H1 (cell line): ENCODE measurements around the gene GLO1. TPM values are rescaled to one million over a fixed set of nuclear protein-coding genes. Genes with fewer than 3 reads are reported as not detected.

Experiments
- CTCF ChIA-PET: fragments of 300-600 bp; sonication (Branson Sonifier 250); formaldehyde crosslinking; loops from one replicate; lab custom pipeline; 2021; ENCODE audit not compliant: partially characterized antibody; lab: Charles Lee
- POLR2A ChIA-PET: fragments of 300-600 bp; sonication (Branson Sonifier 250); formaldehyde crosslinking; loops from one replicate; lab custom pipeline; 2021; ENCODE audit warnings: inconsistent platforms; ENCODE audit not compliant: partially characterized antibody; lab: Charles Lee
- DNase-seq, 2 experiments: peaks; one replicate each; pipeline versions ENCODE4 v3.0.0 to v3.0.0-alpha.2; 2010 to 2022; ENCODE audit warnings: low spot score in 2 of 2, low read depth in 1 of 2, mixed read lengths in 1 of 2
- FAIRE-seq: peaks from 2 replicates; lab custom pipeline; 2011; peaks lifted over from hg19 to GRCh38; lab: Jason Lieb, UNC
- H2AFZ ChIP-seq: 2 replicates; pipeline ENCODE4 v1.8.1; 2012; ENCODE audit warnings: low read length, inconsistent platforms
- H2AK5ac ChIP-seq: 2 replicates; pipeline ENCODE4 v1.6.1; 2013; ENCODE audit warnings: low read depth, low read length
- H2BK120ac ChIP-seq: replicated peaks from 2 replicates; pipeline ENCODE3; 2013; ENCODE audit warnings: low read depth, low read length, inconsistent platforms
- H2BK12ac ChIP-seq: 2 replicates; pipeline ENCODE4 v1.6.1; 2013; ENCODE audit warnings: low read depth, low read length
- H2BK15ac ChIP-seq: 2 replicates; pipeline ENCODE4 v1.6.1; 2013; ENCODE audit warnings: low read length
- H2BK20ac ChIP-seq: 2 replicates; pipeline ENCODE4 v1.6.1; 2013; ENCODE audit warnings: low read length
- H2BK5ac ChIP-seq: 2 replicates; pipeline ENCODE4 v1.6.1; 2013; ENCODE audit warnings: low read depth, low read length
- H3K14ac ChIP-seq: 2 replicates; pipeline ENCODE4 v1.6.1; 2013; ENCODE audit warnings: inconsistent platforms; ENCODE audit not compliant: insufficient read length
- H3K18ac ChIP-seq: 2 replicates; pipeline ENCODE4 v1.6.1; 2013; ENCODE audit warnings: low read length; ENCODE audit errors: extremely low read depth
- H3K23ac ChIP-seq: 2 replicates; pipeline ENCODE4 v1.6.1; 2013; ENCODE audit warnings: inconsistent platforms; ENCODE audit not compliant: insufficient read length
- H3K23me2 ChIP-seq: 2 replicates; pipeline ENCODE4 v1.6.1; 2013; ENCODE audit warnings: low read depth, low read length
- H3K27ac ChIP-seq: 2 replicates; pipeline ENCODE4 v1.6.1; 2011; ENCODE audit warnings: low read depth, low read length, inconsistent platforms
- H3K27me3 ChIP-seq, 4 experiments: replicated peaks in 1 of 4; 1 replicate in 1 of 4; 2 replicates in 3 of 4; pipeline versions ENCODE4 v1.6.1 to v1.8.1; 2011 to 2013; ENCODE audit warnings: low read length in 3 of 4, mild to moderate bottlenecking in 3 of 4, inconsistent platforms in 2 of 4, mixed read lengths in 2 of 4, moderate library complexity in 1 of 4; ENCODE audit not compliant: control insufficient read depth in 3 of 4, insufficient read depth in 3 of 4; ENCODE audit errors: extremely low read depth in 1 of 4
- H3K36me3 ChIP-seq, 4 experiments: 2 replicates each; pipeline versions ENCODE4 v1.6.1 to v1.8.1; 2011 to 2013; ENCODE audit warnings: mild to moderate bottlenecking in 4 of 4, low read length in 3 of 4, moderate library complexity in 2 of 4, control low read depth in 1 of 4, inconsistent platforms in 1 of 4; ENCODE audit not compliant: insufficient read depth in 4 of 4, control insufficient read depth in 2 of 4
- H3K4ac ChIP-seq: replicated peaks from 2 replicates; pipeline ENCODE3; 2013; ENCODE audit warnings: low read length, low read depth, mixed read lengths, inconsistent platforms; ENCODE audit not compliant: insufficient read length
- H3K4me1 ChIP-seq, 4 experiments: replicated peaks in 1 of 4; 1 replicate in 1 of 4; 2 replicates in 3 of 4; pipeline versions ENCODE4 v1.6.1 to v1.8.1; 2011 to 2013; ENCODE audit warnings: low read length in 3 of 4, inconsistent platforms in 2 of 4, mixed read lengths in 1 of 4; ENCODE audit not compliant: insufficient read depth in 4 of 4, control insufficient read depth in 3 of 4
- H3K4me2 ChIP-seq, 2 experiments: 2 replicates each; pipeline versions ENCODE4 v1.6.1 to v1.8.1; 2011 to 2013; ENCODE audit warnings: low read depth in 2 of 2, low read length in 2 of 2, control low read depth in 1 of 2, inconsistent platforms in 1 of 2, mild to moderate bottlenecking in 1 of 2; ENCODE audit not compliant: insufficient read depth in 1 of 2
- H3K4me3 ChIP-seq, 4 experiments: fragments of 200-600, 300-600 bp in 1 of 4; sonication (generic), shearing (Covaris generic), sonication (Bioruptor Twin) in 1 of 4; 2 replicates each; pipeline versions ENCODE4 v1.5.1 to v1.8.1; 2011 to 2016; ENCODE audit warnings: low read length in 4 of 4, low read depth in 3 of 4, control low read depth in 2 of 4, inconsistent platforms in 2 of 4, mild to moderate bottlenecking in 2 of 4, mixed read lengths in 1 of 4, moderate library complexity in 1 of 4; ENCODE audit not compliant: insufficient read depth in 2 of 4; ENCODE audit errors: extremely low read depth in 1 of 4
- H3K56ac ChIP-seq: replicated peaks from 2 replicates; pipeline ENCODE3; 2013; ENCODE audit warnings: low read depth, mild to moderate bottlenecking, mixed read lengths, low read length, inconsistent platforms; ENCODE audit not compliant: insufficient read length
- H3K79me1 ChIP-seq: 2 replicates; pipeline ENCODE4 v1.6.1; 2013; ENCODE audit warnings: low read depth, low read length, control low read depth
- H3K79me2 ChIP-seq, 2 experiments: 2 replicates each; pipeline versions ENCODE4 v1.6.1 to v1.8.1; 2012 to 2013; ENCODE audit warnings: low read length in 2 of 2, mild to moderate bottlenecking in 2 of 2, inconsistent platforms in 1 of 2; ENCODE audit not compliant: insufficient read depth in 2 of 2, control insufficient read depth in 1 of 2
- H3K9ac ChIP-seq, 4 experiments: replicated peaks in 1 of 4; 1 replicate in 1 of 4; 2 replicates in 3 of 4; pipeline versions ENCODE4 v1.6.1 to v1.8.1; 2011 to 2013; ENCODE audit warnings: low read depth in 3 of 4, low read length in 3 of 4, control low read depth in 2 of 4, mild to moderate bottlenecking in 2 of 4, moderate library complexity in 2 of 4, inconsistent platforms in 1 of 4; ENCODE audit errors: extremely low read depth in 1 of 4
- H3K9me3 ChIP-seq, 2 experiments: 2 replicates each; pipeline versions ENCODE4 v1.6.1 to v1.8.1; 2012 to 2013; ENCODE audit warnings: mild to moderate bottlenecking in 2 of 2, moderate library complexity in 2 of 2, control low read depth in 1 of 2, inconsistent platforms in 1 of 2, low read depth in 1 of 2, low read length in 1 of 2, mixed read lengths in 1 of 2; ENCODE audit not compliant: insufficient read depth in 2 of 2
- H4K20me1 ChIP-seq, 2 experiments: replicated peaks in 1 of 2; 2 replicates each; pipeline versions ENCODE3 to v1.8.1; 2011 to 2013; ENCODE audit warnings: inconsistent platforms in 2 of 2, low read length in 2 of 2, mild to moderate bottlenecking in 1 of 2; ENCODE audit not compliant: insufficient read depth in 2 of 2, control insufficient read depth in 1 of 2
- H4K5ac ChIP-seq: 2 replicates; pipeline ENCODE4 v1.6.1; 2013; ENCODE audit warnings: low read length, low read depth, mixed read lengths, inconsistent platforms; ENCODE audit not compliant: insufficient read length
- H4K8ac ChIP-seq: 2 replicates; pipeline ENCODE4 v1.8.0; 2013; ENCODE audit warnings: mild to moderate bottlenecking, moderate library complexity, low read length, inconsistent platforms; ENCODE audit not compliant: insufficient read depth; ENCODE audit errors: extremely low read depth
- H4K91ac ChIP-seq: replicated peaks from 2 replicates; pipeline ENCODE3; 2013; ENCODE audit warnings: low read length, mixed read lengths, inconsistent platforms; ENCODE audit not compliant: insufficient read length
- RAD21 ChIP-seq, 2 experiments: IDR thresholded peaks in 1 of 2; conservative IDR thresholded peaks in 1 of 2; 2 replicates each; pipeline ENCODE4 v1.6.1; 2011; ENCODE audit warnings: low read depth in 2 of 2, low read length in 2 of 2, improper control_type of control experiment in 1 of 2, inconsistent platforms in 1 of 2, mild to moderate bottlenecking in 1 of 2, moderate library complexity in 1 of 2
- SP1 ChIP-seq: IDR thresholded peaks from 2 replicates; pipeline ENCODE4 v1.6.1; 2011; ENCODE audit warnings: low read depth, low read length
- WGBS, 2 experiments: shearing (Covaris generic) in 1 of 2; methylation state at CpG; one replicate each; pipeline versions ENCODE4 v1.1.6 to v1.1.7; 2013 to 2015; ENCODE audit warnings: low lambda C conversion rate in 2 of 2, mixed read lengths in 2 of 2, inconsistent platforms in 1 of 2, low coverage in 1 of 2, missing lambda C conversion rate in 1 of 2; ENCODE audit not compliant: insufficient replicate concordance in 2 of 2, insufficient coverage in 1 of 2, insufficient read length in 1 of 2; ENCODE audit errors: extremely low coverage in 1 of 2, missing lambda C conversion rate in 1 of 2; 5-methylcytosine and 5-hydroxymethylcytosine counted together
- polyA plus RNA-seq, 7 experiments: library from polyadenylated mRNA; depleted of rRNA in 3 of 7; stranded (reverse) in 5 of 7; unstranded in 2 of 7; fragments of >200 nt in 5 of 7; fragments of 200-250 nt in 2 of 7; gene quantifications; 1 replicate in 5 of 7; 2 replicates in 1 of 7; 4 replicates in 1 of 7; pipeline versions ENCODE4 v1.2.1 to v1.2.3, GENCODE V29; 2011 to 2013; ENCODE audit warnings: missing spikeins in 2 of 7, mixed read lengths in 2 of 7
- total RNA-seq: library from RNA; stranded (reverse); fragmentation: NEBNext Ultra II Directional; extraction: Animal tissue kit (Norgen Biotek cat#: 25700); gene quantifications from 2 replicates; pipeline ENCODE4 v1.2.1, GENCODE V29; 2021
- TF ChIP-seq, protein P1 (sequence below), 3 experiments: IDR thresholded peaks; 1 replicate in 2 of 3; 2 replicates in 1 of 3; pipeline versions ENCODE4 v1.5.1 to v1.6.1; 2011; ENCODE audit warnings: low read length in 3 of 3, mild to moderate bottlenecking in 3 of 3, inconsistent platforms in 2 of 3, low read depth in 1 of 3, moderate library complexity in 1 of 3; ENCODE audit not compliant: insufficient read depth in 1 of 3; ENCODE audit errors: control extremely low read depth in 1 of 3

The GLO1 gene
- total and polyA plus RNA-seq, 2 of the 8 experiments (the other 6 are each of a cell fraction or from before 2014, with no cell fraction given), result 104 to 170 TPM

DNA sequence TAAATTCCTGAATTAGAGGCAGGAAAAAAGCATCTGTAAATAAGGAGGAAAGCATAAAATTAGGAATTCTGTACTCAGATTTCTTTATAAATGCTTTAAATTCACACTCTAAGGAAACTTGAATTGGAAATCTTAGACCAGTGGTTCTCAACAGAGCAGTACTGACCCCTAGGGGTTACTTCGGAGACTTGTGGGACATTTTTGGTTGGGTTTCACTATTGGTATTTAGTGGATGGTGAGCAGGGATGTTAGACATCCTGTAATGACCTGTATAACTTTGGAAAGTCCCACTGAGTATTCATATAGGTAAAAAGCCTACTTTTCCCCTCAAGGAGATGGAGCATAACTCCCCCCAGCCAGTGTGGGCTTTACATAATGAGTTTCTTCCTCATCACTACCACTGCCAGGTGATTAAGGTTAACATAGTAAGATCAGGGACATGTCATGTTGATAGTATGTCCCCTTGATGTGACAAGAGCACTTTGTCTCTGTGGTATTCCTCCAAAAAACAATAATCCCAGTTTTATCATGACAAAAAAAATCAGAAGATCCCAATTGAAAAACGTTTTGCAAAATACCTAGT, 31.0 kb downstream of the GLO1 start:
- CTCF ChIA-PET, result interaction anchor here (1.0 to 1.4 kb wide), 5 partner anchors 9 to 104 kb away, joined by 3 to 6 read pairs (median 4); no protein-coding TSS in a partner anchor
- POLR2A ChIA-PET, result no interaction called here
- H2BK20ac ChIP-seq, result no peak overlapping the region
- H4K91ac ChIP-seq, result no peak overlapping the region
- H2BK15ac ChIP-seq, result no peak overlapping the region
- no peak overlapping the region for H3K23ac ChIP-seq
- no peak overlapping the region for H2BK5ac ChIP-seq
- H3K18ac ChIP-seq, result no peak overlapping the region
- no peak overlapping the region for H3K9ac ChIP-seq
- no peak overlapping the region for H4K5ac ChIP-seq
- no peak overlapping the region for H3K4ac ChIP-seq
- H4K20me1 ChIP-seq, result no peaks in the 10 kb centered on the region
- no peak overlapping the region for H3K14ac ChIP-seq
- H3K27me3 ChIP-seq, result no peaks in the 10 kb centered on the region
- H2AFZ ChIP-seq, result no peak overlapping the region
- H2BK12ac ChIP-seq, result no peak overlapping the region
- no peak for TF ChIP-seq SP1
- TF ChIP-seq RAD21 (IDR thresholded peaks at IDR 0.05 in 1 of 2, conservative IDR thresholded peaks at IDR 0.05 in 1 of 2; ENCODE audit: low read depth in 2 of 2, low read length in 2 of 2), result peak; percentile 75 to 82
- TF ChIP-seq, protein P1, sequence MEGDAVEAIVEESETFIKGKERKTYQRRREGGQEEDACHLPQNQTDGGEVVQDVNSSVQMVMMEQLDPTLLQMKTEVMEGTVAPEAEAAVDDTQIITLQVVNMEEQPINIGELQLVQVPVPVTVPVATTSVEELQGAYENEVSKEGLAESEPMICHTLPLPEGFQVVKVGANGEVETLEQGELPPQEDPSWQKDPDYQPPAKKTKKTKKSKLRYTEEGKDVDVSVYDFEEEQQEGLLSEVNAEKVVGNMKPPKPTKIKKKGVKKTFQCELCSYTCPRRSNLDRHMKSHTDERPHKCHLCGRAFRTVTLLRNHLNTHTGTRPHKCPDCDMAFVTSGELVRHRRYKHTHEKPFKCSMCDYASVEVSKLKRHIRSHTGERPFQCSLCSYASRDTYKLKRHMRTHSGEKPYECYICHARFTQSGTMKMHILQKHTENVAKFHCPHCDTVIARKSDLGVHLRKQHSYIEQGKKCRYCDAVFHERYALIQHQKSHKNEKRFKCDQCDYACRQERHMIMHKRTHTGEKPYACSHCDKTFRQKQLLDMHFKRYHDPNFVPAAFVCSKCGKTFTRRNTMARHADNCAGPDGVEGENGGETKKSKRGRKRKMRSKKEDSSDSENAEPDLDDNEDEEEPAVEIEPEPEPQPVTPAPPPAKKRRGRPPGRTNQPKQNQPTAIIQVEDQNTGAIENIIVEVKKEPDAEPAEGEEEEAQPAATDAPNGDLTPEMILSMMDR (IDR thresholded peaks at IDR 0.05; ENCODE audit: control extremely low read depth in 1 of 3, insufficient read depth in 1 of 3, low read depth in 1 of 3, low read length in 3 of 3), result peak in 2 of 3 experiments; percentile 55 to 70; a peak in 2 of 4 replicates
- H3K23me2 ChIP-seq, result no peaks in the 10 kb centered on the region
- no peak overlapping the region for H2AK5ac ChIP-seq
- peaks cover 0 to 22% (median 10%) of the 10 kb centered on the region in 4 experiments; a peak in 6 of 8 replicates for H3K36me3 ChIP-seq
- H3K79me1 ChIP-seq, result no peaks in the 10 kb centered on the region
- H3K79me2 ChIP-seq, result no peaks in the 10 kb centered on the region
- H3K4me2 ChIP-seq, result no peak overlapping the region
- no peak for DNase-seq
- H2BK120ac ChIP-seq, result no peak overlapping the region
- WGBS, 2 experiments, result 8% methylated on average over 2 of the region's 2 CpGs; no CpG with 5 or more reads in 1 of the 2 experiments
- no peak overlapping the region for H3K4me3 ChIP-seq
- H3K4me1 ChIP-seq, result no peaks in the 10 kb centered on the region
- H3K27ac ChIP-seq, result no peak overlapping the region
- H3K9me3 ChIP-seq, result no peaks in the 10 kb centered on the region
- FAIRE-seq, result peak; percentile 82
- H3K56ac ChIP-seq, result no peak overlapping the region
- H4K8ac ChIP-seq, result no peak overlapping the region
